GM21515 (cell line): ENCODE measurements around the gene ZNF473.
"Not testable (repeated sequence)": the region's sequence is repeated elsewhere in the genome, so short reads cannot be mapped to it uniquely, and the experiment has no call there.

Experiments used
- ATAC-seq: cut with Tn5 transposase; IDR thresholded peaks from one replicate; pipeline ENCODE4 v1.9.1; 2021; ENCODE audit not compliant: unreplicated experiment

Gene ZNF473

GRCh38 chr19:50047671-50048070 lies 21.9 kb downstream of the ZNF473 start:
- no peak for ATAC-seq

GRCh38 chr19:50050406-50051227 lies 24.8 kb downstream of the ZNF473 start:
- ATAC-seq, result peak; percentile 58

- not testable (repeated sequence) for ATAC-seq
Observed at GRCh38 chr19:50051228-50051895, 25.6 kb downstream of the ZNF473 start.

- no peak for ATAC-seq
Observed at GRCh38 chr19:50051964-50052363, 26.2 kb downstream of the ZNF473 start.

GRCh38 chr19:50053119-50053518 lies 27.3 kb downstream of the ZNF473 start:
- ATAC-seq, result no peak

- no peak for ATAC-seq
Observed at GRCh38 chr19:50058425-50058824, 32.6 kb downstream of the ZNF473 start.

GRCh38 chr19:50059045-50059444 lies 33.2 kb downstream of the ZNF473 start:
- ATAC-seq, result no peak

GRCh38 chr19:50060107-50060506 lies 34.3 kb downstream of the ZNF473 start:
- no peak for ATAC-seq

- ATAC-seq, result no peak
Observed at GRCh38 chr19:50061650-50062049, 35.8 kb downstream of the ZNF473 start.

GRCh38 chr19:50065938-50066337 lies 40.1 kb downstream of the ZNF473 start:
- ATAC-seq, result no peak

GRCh38 chr19:50067575-50067974 lies 41.8 kb downstream of the ZNF473 start:
- no peak for ATAC-seq

- not testable (repeated sequence) for ATAC-seq
Observed at GRCh38 chr19:50068382-50068781, 42.6 kb downstream of the ZNF473 start.

GRCh38 chr19:50075076-50075475 lies 49.3 kb downstream of the ZNF473 start:
- ATAC-seq, result not testable (repeated sequence)

GRCh38 chr19:50075644-50076372 lies 50.0 kb downstream of the ZNF473 start:
- not testable (repeated sequence) for ATAC-seq

- ATAC-seq, result not testable (repeated sequence)
Observed at GRCh38 chr19:50076581-50077355, 51.0 kb downstream of the ZNF473 start.

GRCh38 chr19:50079014-50079413 lies 53.2 kb downstream of the ZNF473 start:
- not testable (repeated sequence) for ATAC-seq

GRCh38 chr19:50084440-50084839 lies 58.6 kb downstream of the ZNF473 start:
- ATAC-seq, result not testable (repeated sequence)

GRCh38 chr19:50087153-50087552 lies 61.3 kb downstream of the ZNF473 start:
- ATAC-seq, result not testable (repeated sequence)

- not testable (repeated sequence) for ATAC-seq
Observed at GRCh38 chr19:50090706-50091105, 64.9 kb downstream of the ZNF473 start.

GRCh38 chr19:50091786-50092185 lies 66.0 kb downstream of the ZNF473 start:
- ATAC-seq, result not testable (repeated sequence)

- ATAC-seq, result not testable (repeated sequence)
Observed at GRCh38 chr19:50092597-50092996, 66.8 kb downstream of the ZNF473 start.
